Muscle of leg (tissue), 11 donors: Measurements from ENCODE around the gene BAZ2B. TPM values are rescaled to one million over a fixed set of nuclear protein-coding genes. Genes with fewer than 3 reads are reported as not detected.
A peak's percentile ranks its signal among the peaks of the same experiment; 100 is the strongest.

Source experiments
- DNase-seq: peaks from one replicate; pipeline ENCODE4 v3.0.0; 2013
- H3K27ac ChIP-seq: one replicate; pipeline ENCODE4 v1.5.1; 2013; ENCODE audit warnings: mild to moderate bottlenecking, low read length, control low read depth
- H3K27me3 ChIP-seq: one replicate; pipeline ENCODE4 v1.6.1; 2013; ENCODE audit warnings: low read length; ENCODE audit not compliant: control insufficient read depth, insufficient read depth
- H3K36me3 ChIP-seq: one replicate; pipeline ENCODE4 v1.6.1; 2013; ENCODE audit warnings: low read length; ENCODE audit not compliant: control insufficient read depth, insufficient read depth
- H3K4me1 ChIP-seq: one replicate; pipeline ENCODE4 v1.6.1; 2013; ENCODE audit warnings: low read length; ENCODE audit not compliant: control insufficient read depth, insufficient read depth
- H3K4me3 ChIP-seq: one replicate; pipeline ENCODE4 v1.5.1; 2013; ENCODE audit warnings: low read length, control low read depth
- H3K9me3 ChIP-seq: replicated peaks from 2 replicates; pipeline ENCODE4 v1.6.1; 2013; ENCODE audit warnings: low read depth, low read length; ENCODE audit not compliant: control insufficient read depth
- WGBS: methylation state at CpG from one replicate; pipeline ENCODE4 v1.1.5; 2013; ENCODE audit warnings: missing lambda C conversion rate; ENCODE audit not compliant: insufficient coverage; 5-methylcytosine and 5-hydroxymethylcytosine counted together
- polyA plus RNA-seq, 8 donors: library from polyadenylated mRNA; unstranded; fragments of 120-200 nt; gene quantifications; one replicate each; pipeline versions ENCODE4 v1.2.1 to v1.2.3, GENCODE V29; 2013; ENCODE audit warnings: inconsistent platforms in 1 of 8, low replicate concordance in 1 of 8; ENCODE audit not compliant: insufficient read length in 8 of 8, insufficient read depth in 1 of 8
- total RNA-seq: library from RNA; stranded (reverse); fragments of 120-200 nt; gene quantifications from one replicate; pipeline ENCODE4 v1.2.4, GENCODE V29; 2013

The BAZ2B gene
- total and polyA plus RNA-seq, 9 donors: 20.8 to 60.5 (median 33.6) TPM

DNA sequence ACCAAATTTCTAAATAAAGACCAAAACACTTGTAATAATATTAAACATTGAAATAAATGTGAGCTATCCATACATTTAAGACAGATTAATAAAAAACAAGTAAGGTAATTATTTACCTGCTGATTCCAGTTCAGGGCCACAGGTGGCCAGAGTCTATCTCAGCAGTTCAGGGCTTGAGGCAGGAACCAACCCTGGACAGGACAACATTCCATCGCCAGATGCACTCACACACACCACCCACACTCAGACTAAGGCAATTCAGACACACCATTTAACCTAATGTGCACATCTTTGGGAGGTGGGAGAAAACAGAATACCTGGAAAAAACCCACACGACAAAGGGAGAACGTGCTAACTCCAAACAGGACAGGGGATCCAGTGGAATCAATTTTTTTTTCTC, 315.8 kb downstream of the BAZ2B start:
- no peak for DNase-seq
- H3K27me3 ChIP-seq: no peaks in the 10 kb centered on the region
- H3K36me3 ChIP-seq: no peaks in the 10 kb centered on the region
- H3K4me1 ChIP-seq: no peaks in the 10 kb centered on the region
- 80% methylated on average over 1 of the region's 3 CpGs for WGBS
- no peaks in the 10 kb centered on the region for H3K9me3 ChIP-seq
- H3K4me3 ChIP-seq: no peak overlapping the region
- H3K27ac ChIP-seq: no peak overlapping the region

DNA sequence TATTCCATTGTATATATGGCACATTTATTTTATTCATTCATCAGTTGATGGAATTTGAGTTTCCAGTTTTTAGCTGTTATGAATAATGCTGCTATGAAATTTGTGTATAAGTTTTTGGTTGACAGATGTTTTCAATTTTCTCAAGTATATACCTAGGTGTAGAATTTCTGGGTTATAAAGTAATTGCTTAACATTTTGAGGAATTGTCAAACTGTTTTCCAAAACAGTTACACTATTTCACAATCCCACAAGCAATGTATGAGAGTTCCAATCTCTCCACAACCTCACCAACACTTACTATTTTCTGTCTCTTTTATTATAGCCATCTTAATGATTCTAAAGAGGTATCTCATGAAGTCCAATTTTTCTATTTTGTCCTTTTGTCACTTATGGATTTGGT, 317.4 kb downstream of the BAZ2B start:
- H3K4me1 ChIP-seq: no peaks in the 10 kb centered on the region
- no peak overlapping the region for H3K27ac ChIP-seq
- no peaks in the 10 kb centered on the region for H3K36me3 ChIP-seq
- H3K9me3 ChIP-seq: no peaks in the 10 kb centered on the region
- H3K4me3 ChIP-seq: no peak overlapping the region
- no peaks in the 10 kb centered on the region for H3K27me3 ChIP-seq
- no peak for DNase-seq

DNA sequence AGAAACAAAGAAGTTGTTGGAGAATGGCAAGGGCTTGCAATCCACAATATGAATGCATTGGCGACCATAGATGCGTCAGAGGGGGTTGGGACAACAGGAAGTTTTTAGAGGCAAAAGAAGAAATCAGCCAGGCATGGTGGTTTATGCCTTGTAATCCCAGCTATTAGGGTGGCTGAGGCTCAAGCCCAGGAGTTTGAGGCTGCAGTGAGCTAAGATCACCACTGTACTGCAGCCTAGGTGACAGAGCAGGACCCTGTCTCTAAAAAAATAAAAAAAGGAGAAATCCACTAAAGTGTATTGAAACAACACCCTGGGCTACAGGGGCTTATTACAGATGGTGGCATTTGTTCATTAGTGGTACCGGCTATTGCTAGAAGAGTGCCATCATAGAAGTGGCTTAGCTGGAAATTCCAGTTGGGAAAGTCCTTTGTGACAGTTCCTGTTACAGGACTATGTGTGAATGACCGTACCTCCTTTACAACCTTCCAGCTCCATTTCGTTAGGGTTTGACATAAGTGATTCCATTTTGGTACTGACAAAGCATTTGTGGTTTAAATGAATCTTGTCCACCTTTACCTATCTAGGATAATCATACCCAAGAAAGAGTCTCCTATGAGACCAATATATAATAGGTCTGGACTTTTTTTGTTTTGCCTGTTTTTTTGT, 319.2 kb downstream of the BAZ2B start:
- Histone ChIP-seq H3K36me3 (no peaks in the 10 kb centered on the region), H3K27ac (no peak overlapping the region), H3K4me3 (no peak overlapping the region), H3K4me1 (no peaks in the 10 kb centered on the region), H3K27me3 (no peaks in the 10 kb centered on the region), H3K9me3 (no peaks in the 10 kb centered on the region)
- WGBS: 92% methylated on average over 3 of the region's 5 CpGs
- no peak for DNase-seq

DNA sequence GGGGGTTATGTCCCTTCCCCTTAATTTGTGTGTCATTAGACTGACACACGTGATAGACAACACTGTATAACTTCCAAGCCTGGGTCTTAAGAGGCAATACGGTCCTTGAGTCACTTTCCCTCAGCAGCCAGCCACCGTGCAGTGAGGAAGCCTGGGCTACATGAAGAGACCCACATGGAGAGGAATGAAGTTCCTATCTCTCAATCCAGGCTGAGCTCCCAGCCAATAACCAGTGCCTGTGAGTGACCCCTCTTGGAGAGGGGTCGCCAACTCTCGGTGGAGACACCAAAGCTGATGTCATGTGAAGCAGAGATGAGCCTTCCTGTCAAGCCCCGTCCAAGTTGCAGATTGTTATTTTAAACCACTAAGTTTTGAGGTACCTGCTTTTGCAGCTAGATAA, 324.2 kb downstream of the BAZ2B start:
- Histone ChIP-seq H3K36me3 (no peaks in the 10 kb centered on the region), H3K27me3 (no peaks in the 10 kb centered on the region), H3K4me1 (peaks cover 5% of the 10 kb centered on the region), H3K4me3 (no peak overlapping the region), H3K27ac (no peak overlapping the region), H3K9me3 (no peaks in the 10 kb centered on the region)
- DNase-seq: no peak
- WGBS: 40% methylated on average over 1 of the region's 6 CpGs

DNA sequence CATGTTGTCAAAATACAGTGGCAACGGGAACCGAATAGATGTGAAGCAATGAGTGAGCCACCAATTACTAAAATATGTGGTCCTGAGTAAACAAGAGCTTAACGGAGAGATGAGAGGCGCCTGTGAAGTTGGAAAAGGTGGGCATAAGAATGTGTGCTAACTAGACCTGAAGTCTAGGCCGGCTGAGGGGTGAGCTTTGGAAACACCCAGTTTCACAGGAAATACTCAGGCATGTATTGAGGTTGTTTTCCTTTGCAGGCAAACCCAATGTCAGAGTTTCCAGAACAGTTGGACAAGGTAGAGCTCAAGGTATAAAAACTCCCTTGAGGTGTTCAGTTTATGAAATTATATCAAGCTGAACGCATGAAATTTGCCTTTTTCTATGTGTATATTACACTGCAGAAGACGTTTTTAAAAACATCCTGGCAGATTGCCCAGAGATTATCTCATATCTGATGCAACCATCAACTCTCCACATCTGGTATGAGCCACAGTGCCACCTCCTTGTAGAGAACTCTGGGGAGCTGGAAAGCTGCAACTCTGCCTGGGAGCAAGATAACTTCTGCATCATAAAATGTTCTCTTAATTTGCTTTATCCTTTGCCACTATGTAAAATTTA, 325.9 kb downstream of the BAZ2B start:
- Histone ChIP-seq H3K4me3 (no peak overlapping the region), H3K9me3 (no peaks in the 10 kb centered on the region), H3K27me3 (no peaks in the 10 kb centered on the region), H3K4me1 (peaks cover 13% of the 10 kb centered on the region), H3K27ac (peak overlapping the region; percentile 75), H3K36me3 (no peaks in the 10 kb centered on the region)
- 79% methylated on average over 2 of the region's 7 CpGs for WGBS
- peak; percentile 80 for DNase-seq

DNA sequence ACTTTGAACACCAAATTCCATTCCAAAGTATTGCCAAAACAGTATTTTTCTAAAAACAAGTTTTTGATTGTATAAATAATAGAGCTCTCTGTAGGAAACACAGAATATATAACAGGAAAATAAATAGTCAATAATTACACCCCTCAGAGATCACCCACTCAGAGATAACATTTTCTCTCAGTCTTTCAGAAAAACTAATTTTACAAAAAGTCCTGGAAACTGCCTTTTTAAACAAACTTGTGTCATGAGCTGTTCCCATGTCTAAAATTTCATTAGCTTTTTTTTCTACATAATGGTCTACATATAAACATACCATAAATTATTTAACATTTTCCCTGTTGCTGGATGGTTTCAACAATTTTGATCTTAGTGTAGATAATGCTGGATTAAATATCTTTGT, 328.6 kb downstream of the BAZ2B start:
- no peak for DNase-seq
- H3K36me3 ChIP-seq: no peaks in the 10 kb centered on the region
- H3K27ac ChIP-seq: no peak overlapping the region
- no peaks in the 10 kb centered on the region for H3K27me3 ChIP-seq
- H3K4me1 ChIP-seq: peaks cover 13% of the 10 kb centered on the region
- H3K9me3 ChIP-seq: no peaks in the 10 kb centered on the region
- H3K4me3 ChIP-seq: no peak overlapping the region

DNA sequence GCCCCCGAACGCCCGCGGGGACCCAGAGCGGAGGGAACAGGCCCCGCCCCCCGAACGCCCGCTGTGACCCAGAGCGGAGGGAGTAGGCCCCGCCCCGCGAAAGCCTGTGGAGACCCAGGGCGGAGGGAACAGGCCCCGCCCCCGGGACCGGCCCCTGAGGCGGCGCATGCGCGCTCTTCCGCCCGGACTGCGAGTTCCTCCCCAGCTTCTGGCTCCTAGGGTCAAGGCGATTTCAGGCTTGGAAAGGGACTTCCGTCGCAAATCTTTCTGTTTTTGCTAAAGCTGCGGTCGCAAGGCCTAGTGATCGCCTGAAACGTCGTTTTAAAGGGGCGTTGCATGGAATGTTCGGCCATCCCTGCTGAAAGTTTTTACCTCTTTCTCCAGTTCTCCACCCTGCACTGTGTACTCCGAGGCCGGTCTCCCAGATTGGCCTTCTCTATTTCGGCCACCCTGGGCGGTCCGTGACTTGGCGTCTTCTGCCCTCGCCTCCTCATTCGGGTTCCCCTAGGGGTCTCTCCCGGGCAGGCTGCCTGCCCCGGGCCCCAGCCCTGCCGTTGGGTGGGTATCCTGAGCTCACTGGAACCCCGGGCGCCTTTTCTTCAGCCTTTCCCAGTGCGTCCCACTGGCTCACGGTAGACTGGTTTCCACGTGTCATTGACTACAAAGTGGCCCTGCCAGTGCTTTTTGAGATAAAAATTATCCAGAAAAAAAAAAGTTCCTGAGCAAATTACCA, 329.5 kb downstream of the BAZ2B start:
- WGBS: under 1% methylated on average over 45 of the region's 50 CpGs
- H3K4me3 ChIP-seq: peak overlapping the region; percentile 69
- peak; percentile 98 for DNase-seq
- H3K4me1 ChIP-seq: peaks cover 13% of the 10 kb centered on the region
- no peaks in the 10 kb centered on the region for H3K36me3 ChIP-seq
- H3K9me3 ChIP-seq: no peaks in the 10 kb centered on the region
- no peaks in the 10 kb centered on the region for H3K27me3 ChIP-seq
- peak overlapping the region; percentile 93 for H3K27ac ChIP-seq

DNA sequence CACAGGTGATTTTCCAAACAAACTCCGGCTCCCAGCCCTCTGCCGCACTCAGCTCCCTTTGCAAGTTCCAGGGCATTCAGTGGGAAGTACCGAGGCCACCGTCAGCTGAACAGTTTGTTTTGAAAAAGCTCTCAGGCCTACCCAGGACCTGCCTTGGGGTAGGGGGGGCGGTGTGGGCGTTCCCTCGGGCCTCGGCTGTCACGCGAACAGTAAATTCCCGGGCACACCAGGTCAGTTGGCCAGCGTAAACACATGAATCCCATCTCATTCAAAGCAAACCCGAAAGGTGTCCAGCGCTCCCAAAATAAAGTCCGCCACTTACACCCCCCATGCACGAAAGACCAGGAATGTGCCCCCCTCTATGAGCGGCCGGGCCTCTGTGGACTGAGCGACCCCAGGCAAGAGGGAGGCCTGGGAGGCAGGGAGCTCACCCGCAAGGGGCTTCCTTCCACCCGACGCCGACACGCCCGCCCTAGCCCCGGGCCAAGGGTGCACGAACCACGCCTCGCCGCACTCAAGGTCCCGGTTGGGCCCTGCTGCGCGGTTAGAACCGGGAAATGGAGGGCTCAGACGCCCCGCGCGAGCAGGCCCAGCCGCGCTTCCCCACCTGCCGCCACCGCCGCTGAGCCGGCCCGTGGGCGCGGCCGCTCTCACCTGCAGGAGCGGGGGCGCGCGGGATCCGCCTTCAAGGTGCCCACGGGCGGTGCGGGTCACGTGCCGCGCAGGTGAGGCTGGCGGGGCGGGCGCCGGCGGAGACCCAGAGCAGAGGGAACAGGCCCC, 330.2 kb downstream of the BAZ2B start, which contains the start of gene WDSUB1:
Gene WDSUB1 (minus strand): TSS at position 775 of the 780 bp plus-strand sequence. CDS start 3,634 bp downstream, outside the sequence.
- peaks cover 2% of the 10 kb centered on the region for H3K36me3 ChIP-seq
- peak within 1 kb of the TSS; percentile 69 for H3K4me3 ChIP-seq
- 2% methylated on average over 54 of the region's 64 CpGs for WGBS
- H3K27me3 ChIP-seq: no peaks in the 10 kb centered on the region
- no peaks in the 10 kb centered on the region for H3K9me3 ChIP-seq
- H3K4me1 ChIP-seq: peaks cover 13% of the 10 kb centered on the region
- H3K27ac ChIP-seq: peak within 1 kb of the TSS; percentile 93
- DNase-seq: peak; percentile 65

DNA sequence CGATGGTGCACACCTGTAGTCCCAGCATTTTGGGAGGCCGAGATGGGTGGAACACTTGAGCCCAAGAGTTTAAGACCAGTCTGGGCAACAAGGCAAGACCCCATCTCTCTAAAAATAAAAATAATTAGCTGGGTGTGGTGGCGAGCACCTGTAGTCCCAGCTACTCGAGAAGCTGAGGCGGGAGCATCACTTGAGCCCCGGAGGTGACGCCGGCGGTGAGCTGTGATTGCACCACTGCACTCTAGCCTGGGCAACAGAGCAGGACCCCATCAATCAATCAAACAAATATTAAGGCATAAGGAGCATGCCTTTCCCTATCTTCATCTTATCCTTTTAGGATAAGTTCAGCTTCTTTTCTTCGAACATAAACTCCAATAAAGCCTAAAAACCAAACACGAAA, 330.9 kb downstream of the BAZ2B start:
- peak overlapping the region; percentile 78 for H3K27ac ChIP-seq
- H3K9me3 ChIP-seq: no peaks in the 10 kb centered on the region
- H3K36me3 ChIP-seq: peaks cover 2% of the 10 kb centered on the region
- no peak for DNase-seq
- peak overlapping the region; percentile 69 for H3K4me3 ChIP-seq
- WGBS: 86% methylated on average over 9 of the region's 11 CpGs
- H3K27me3 ChIP-seq: no peaks in the 10 kb centered on the region
- peaks cover 11% of the 10 kb centered on the region for H3K4me1 ChIP-seq

DNA sequence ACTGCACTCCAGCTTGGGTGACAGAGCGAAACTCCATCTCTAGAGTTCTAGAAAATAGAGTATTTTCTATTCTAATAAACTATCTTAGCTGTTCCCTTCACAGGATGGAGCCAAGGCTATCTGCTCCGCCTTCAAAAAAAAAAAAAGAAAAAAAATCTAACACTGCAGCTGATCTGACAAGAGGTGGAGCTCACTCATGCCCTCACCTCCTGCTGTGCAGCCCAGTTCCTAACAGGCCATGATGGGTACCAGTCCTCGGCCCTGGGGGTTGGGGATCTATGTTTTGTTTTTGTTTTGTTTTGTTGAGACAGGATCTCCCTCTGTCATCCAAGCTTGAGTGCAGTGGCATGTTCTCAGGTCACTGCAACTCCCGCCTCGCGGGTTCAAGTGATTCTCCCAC, 332.8 kb downstream of the BAZ2B start:
- no peaks in the 10 kb centered on the region for H3K27me3 ChIP-seq
- peaks cover 2% of the 10 kb centered on the region for H3K36me3 ChIP-seq
- no peak overlapping the region for H3K27ac ChIP-seq
- no peak overlapping the region for H3K4me3 ChIP-seq
- WGBS: 100% methylated on average over 3 of the region's 6 CpGs
- DNase-seq: no peak
- peaks cover 8% of the 10 kb centered on the region for H3K4me1 ChIP-seq
- H3K9me3 ChIP-seq: no peaks in the 10 kb centered on the region
